Inferior parietal cortex (tissue), 1 donor: Measurements from ENCODE around the gene ID1.
"Not testable (repeated sequence)": the region's sequence is repeated elsewhere in the genome, so short reads cannot be mapped to it uniquely, and the experiment has no call there.

Source experiments
- DNase-seq: peaks from one replicate; pipeline ENCODE4 v3.0.0-alpha.2; 2016; ENCODE audit errors: extremely low spot score

Gene ID1

GRCh38 chr20:31602431-31602778 lies 2.7 kb upstream of the ID1 start:
- DNase-seq, result no peak

- no peak for DNase-seq
These were observed 2.2 kb upstream of the ID1 start for GRCh38 chr20:31602779-31603441.

DNA sequence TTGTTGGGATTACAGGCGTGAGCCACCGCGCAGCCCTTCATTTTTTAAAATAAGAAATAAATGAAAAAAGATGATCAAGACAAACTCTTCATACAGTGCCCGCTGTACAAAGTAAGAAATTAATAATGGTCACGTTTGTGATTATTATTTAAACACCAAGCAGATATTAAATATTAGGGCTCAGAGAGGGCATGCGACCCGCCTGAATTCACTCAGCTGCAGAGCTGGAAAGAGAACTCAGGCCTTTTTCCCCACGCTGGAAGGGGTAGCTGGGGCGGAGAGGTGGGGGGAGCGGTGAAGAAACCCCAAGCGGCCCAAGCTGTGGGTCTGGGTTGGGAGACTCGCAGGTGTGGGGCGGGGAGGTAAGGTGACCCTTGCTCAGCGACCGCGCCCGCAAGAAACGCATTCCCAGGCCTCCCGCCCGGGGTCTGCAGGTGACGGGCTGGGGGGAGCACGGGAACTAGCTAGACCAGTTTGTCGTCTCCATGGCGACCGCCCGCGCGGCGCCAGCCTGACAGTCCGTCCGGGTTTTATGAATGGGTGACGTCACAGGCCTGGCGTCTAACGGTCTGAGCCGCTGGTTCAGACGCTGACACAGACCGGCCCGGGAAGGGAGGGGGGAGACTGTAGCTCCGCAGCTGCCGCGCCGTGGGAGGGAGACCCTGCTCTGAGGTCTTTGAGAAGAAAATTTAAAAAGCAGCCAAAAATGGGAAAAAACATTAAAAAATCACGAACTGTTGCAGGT lies 1.1 kb upstream of the ID1 start:
- peak; percentile 87 for DNase-seq

DNA sequence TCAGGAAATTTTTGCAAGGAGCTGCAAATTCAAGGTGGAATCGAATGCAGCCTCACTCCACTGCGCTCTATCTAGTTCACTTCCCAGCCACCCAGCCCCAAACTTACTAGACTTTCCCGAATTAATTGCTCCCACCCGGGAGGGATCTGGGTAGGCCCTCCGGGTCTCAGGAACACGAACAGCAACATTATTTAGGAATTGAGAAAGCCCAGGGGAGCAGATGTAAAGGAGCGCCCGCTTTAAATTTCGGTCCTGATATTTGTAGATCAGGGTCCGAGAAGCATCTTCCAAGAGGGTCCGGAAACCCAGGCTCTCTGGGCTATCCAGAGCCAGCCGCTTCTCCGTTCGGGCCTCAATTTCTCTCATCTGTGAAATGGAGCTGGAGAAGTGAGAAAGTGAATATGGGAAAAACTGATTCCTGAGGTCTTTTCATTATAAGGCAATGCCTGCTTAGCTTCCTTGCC lies 490 bp upstream of the ID1 start:
- no peak for DNase-seq

GRCh38 chr20:31605902-31606803 lies 1.1 kb downstream of the ID1 start:
- DNase-seq, result no peak

DNA sequence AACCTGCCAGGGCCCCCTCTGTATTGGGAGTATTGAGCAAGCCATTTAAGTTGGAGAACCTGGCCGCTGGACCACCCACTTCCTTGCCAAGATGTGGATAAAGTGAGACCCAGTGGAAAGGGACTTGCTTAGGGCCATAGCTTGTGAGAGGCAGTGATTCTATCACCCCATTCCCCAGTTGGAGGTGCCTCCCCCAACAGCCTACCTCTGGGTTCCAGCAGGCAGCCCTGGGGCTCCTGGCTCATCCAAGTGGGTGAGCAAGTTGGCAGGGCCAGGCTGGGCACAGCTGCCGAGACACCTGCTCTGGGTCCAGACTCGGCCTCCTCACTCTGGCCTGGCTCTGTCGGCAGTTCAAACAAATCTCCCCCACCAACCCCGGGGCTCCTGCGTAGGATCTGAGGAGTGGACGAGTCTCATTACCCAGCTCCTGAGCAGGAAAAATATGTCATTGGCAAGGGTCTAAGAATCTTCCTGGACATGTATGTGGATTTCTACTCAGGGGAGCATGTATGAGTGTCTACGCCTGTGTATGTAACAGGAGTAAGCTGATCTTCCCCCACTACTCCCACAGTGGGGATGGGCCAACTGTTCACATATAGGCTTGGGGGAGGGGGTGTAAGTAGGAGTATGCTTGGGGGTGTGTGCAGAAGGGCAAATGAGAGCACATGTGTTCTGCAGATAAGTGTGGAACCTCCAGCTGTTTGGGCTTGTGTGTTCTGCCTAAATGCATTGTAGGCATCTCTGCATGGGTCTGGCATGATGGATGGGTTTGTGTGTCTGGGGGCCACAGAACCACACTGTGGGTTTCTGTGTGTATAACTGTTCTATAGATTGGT lies 1.9 kb downstream of the ID1 start:
- DNase-seq, result no peak

- DNase-seq, result no peak
These were observed 2.7 kb downstream of the ID1 start for GRCh38 chr20:31607640-31608250.

DNA sequence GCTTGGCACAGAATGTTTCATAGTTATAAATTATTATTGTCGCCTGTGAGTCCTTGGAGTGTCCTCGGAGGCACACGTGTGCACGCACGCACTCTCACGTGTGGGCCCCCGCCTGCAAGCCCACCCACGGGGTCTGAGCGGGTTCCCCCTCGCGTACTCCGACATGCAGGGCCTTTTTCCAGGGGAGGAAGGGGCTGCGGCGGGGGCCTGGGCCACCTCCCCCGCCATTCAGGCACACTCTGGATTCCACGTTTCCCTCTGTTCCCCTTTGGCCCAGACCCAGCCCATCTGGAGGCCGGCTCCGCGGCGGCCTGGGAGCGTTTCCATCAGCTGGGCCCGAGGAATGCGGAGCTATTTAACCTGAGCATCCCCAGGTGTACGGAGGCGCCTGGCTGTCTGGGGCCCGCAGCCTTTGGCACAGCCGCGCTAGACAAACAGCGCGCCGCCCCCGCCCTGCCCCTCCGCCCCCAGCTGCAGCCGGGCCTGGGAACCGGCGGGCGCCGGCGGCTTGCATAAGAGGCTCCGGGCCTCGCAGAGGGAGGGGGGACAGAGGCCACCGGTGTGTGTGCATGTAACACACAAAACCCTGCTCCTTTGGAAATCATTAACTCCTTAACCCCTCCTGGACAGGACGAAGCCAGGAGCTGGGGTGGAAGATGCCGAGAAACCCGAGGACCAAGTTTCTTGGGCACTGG lies 3.3 kb downstream of the ID1 start:
- no peak for DNase-seq

DNA sequence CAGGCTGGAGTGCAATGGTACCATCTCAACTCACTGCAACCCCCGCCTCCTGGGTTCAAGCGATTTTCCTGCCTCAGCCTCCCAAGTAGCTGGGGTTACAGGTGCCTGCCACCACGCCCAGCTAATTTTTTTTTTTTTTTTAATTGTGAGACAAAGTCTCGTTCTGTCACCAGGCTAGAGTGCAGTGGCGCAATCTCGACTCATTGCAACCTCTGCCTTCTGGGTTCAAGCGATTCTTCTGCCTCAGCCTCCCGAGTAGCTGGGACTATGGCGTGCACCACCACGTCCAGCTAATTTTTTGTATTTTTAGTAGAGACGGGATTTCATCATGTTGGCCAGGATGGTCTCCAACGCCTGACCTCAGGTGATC lies 7.2 kb downstream of the ID1 start:
- DNase-seq, result not testable (repeated sequence)

DNA sequence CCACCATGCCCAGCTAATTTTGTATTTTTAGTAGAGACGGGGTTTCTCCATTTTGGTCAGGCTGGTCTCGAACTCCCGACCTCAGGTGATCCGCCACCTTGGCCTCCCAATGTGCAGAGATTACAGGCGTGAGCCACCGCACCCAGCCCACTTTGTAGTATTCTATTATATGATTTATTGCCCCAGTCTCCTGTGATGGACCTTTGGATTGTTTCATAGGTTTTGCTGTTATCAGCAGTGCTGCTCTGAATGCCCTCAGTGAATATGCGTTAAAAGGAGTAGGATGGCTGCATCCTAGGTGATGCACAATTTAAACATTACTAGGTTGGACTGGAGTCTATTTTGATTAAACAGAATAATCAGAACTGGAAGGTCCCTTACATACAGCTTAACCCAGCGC lies 10.3 kb downstream of the ID1 start:
- no peak for DNase-seq

GRCh38 chr20:31617432-31618104 lies 12.5 kb downstream of the ID1 start:
- no peak for DNase-seq

- DNase-seq, result no peak
These were observed 15.2 kb downstream of the ID1 start for GRCh38 chr20:31620246-31620645.

DNA sequence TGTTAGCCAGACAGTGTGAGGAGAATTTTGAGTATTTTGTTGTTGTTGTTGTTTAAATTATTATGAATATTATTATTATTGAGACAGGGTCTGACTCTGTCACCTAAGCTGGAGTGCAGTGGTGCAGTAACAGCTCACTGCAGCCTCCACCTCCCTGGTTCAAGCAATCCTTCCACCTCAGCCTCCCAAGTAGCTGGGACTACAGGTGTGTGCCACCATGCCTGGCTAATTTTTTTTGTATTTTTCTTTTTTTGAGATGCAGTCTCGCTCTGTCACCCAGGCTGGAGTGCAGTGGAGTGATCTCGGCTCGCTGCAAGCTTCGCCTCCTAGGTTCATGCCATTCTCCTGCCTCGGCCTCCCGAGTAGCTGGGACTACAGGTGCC lies 18.0 kb downstream of the ID1 start:
- DNase-seq, result not testable (repeated sequence)

DNA sequence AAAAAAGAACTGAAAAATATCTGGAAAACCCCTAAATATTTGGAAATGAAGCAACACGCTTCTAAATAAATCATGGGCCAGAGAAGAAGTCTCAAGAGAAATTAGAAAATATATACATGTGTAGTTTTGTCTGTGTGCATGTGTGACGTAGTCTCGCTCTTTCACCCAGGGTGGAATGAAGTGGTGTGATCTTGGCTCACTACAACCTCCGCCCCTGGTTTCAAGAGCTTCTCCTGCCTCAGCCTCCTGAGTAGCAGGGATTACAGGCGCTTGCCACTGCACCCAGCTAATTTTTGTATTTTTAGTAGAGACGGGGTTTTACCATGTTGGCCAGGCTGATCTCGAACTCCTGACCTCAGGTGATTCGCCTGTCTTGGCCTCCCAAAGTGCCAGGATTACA lies 21.4 kb downstream of the ID1 start:
- DNase-seq, result not testable (repeated sequence)

GRCh38 chr20:31628057-31628456 lies 23.0 kb downstream of the ID1 start:
- not testable (repeated sequence) for DNase-seq

- DNase-seq, result no peak
These were observed 25.2 kb downstream of the ID1 start for GRCh38 chr20:31630187-31630790.

- no peak for DNase-seq
These were observed 27.7 kb downstream of the ID1 start for GRCh38 chr20:31632548-31633338.

- DNase-seq, result no peak
These were observed 28.3 kb downstream of the ID1 start for GRCh38 chr20:31633339-31633914.
